Activated T-cell treated with anti-CD3 and anti-CD28 coated beads, Interleukin-2, amount 50 U/mL, for 48 hours (primary cell): ENCODE results near the gene LCN6.
A peak's percentile ranks its signal among the peaks of the same experiment; 100 is the strongest.
"Not testable (repeated sequence)": the region's sequence is repeated elsewhere in the genome, so short reads cannot be mapped to it uniquely, and the experiment has no call there.

ENCODE experiments used
- DNase-seq, 2 experiments: peaks; one replicate each; pipeline ENCODE4 v3.0.0-alpha.2; 2020

LCN6 gene

GRCh38 chr9:136722093-136722968 is 26.0 kb downstream of the LCN6 start:
- DNase-seq = peak in 1 of 2 experiments; percentile 60

DNA sequence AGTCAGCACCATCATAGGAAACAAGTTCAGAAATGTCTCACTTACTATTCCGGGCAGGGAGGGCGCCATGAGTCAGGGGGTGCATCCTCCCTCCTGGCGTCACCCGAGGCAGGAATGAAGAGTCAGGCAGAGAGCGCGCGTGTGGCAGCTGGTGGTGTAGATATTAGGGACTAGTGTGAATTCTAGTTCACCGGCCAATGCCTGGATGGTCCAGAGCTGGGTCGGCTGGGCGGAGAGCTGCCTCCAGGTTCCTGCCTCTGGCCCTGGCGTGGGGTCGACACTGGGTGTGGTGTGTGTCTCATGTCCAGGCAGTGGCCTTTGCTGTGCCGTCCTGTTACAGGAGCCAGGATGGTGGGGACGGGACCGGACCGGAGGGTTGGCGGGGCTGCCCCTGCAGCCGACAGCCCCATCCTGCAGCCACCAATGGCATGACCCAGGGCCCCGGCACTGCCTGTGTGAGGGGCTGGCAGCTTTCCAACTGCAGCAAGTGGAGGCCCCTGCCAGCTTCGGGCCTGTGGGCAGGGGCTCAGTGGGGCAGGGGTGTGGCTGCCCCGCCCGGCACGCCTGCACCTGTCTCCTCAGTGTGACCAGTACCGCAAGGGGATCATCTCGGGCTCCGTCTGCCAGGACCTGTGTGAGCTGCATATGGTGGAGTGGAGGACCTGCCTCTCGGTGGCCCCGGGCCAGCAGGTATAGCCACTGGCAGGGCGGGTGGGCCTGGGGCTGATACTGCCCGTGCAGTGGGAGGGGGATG is 26.8 kb downstream of the LCN6 start:
- DNase-seq = peak in 1 of 2 experiments; percentile 48

GRCh38 chr9:136720898-136721338 is 27.4 kb downstream of the LCN6 start:
- DNase-seq = no peak

DNA sequence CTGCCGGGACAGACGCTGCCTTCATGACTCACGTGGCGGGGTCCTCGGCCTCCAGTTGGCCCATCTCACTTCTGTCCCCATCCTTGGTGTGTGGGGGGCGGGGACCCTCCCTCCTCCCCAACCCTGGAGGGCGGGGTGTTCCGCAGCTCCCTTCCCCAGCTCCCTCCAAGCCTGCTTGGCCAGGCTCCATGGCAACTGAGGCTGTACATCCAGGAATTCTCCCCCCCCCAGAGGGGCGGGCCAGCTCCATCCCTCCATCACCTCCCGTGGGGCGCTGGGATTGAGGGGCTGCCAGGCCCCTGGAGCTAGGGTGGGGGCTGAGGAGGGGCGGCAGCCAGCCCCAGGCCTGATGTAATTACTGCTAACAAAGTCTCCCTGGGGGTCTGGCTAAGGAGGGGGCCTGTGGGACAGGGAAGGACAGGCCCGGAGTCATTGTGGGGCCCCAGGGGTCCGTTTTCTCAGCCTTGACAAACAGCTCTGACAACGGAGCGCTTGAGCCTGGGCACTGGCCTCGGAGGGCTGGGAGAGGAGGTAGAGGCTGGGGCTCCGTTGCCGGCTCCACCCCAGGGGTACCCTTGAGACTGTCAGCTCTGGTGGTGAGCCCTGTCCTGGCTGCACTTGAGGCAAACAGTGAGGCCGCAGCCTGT is 28.0 kb downstream of the LCN6 start:
- no peak for DNase-seq

DNA sequence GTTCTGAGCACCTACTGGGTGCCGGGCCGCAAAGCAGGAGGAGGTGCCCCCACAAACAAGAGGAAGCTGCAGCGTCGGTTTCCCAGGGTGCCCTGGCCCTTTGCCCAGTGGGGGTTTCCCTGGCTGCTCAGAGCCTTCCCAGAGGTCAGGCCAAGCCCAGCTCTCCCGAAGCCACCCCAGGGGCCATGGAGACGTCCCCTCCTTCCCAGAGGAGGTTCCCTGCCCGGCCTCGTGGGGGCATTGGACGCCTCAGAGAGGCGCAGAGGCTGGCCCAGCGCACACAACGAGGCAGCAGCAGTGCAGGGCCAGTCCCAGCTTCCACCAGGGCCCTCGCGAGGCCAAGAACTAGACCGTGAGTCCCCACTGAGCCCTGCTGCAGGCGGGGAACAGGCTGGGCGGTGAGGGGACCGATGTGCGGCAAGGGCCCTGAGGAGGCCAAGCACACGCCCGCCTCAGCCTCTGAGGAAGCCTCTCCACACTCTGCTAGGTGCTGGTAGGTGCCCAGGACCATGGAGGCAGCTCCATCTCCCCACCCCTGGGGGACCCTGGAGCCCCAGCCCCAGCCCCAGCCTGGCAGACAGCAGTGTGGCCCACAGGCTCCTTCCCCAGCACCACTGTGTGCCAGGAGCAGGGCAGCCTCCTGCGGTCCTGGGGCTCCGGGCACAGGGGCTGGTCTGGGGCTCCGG is 29.0 kb downstream of the LCN6 start:
- DNase-seq = no peak

DNA sequence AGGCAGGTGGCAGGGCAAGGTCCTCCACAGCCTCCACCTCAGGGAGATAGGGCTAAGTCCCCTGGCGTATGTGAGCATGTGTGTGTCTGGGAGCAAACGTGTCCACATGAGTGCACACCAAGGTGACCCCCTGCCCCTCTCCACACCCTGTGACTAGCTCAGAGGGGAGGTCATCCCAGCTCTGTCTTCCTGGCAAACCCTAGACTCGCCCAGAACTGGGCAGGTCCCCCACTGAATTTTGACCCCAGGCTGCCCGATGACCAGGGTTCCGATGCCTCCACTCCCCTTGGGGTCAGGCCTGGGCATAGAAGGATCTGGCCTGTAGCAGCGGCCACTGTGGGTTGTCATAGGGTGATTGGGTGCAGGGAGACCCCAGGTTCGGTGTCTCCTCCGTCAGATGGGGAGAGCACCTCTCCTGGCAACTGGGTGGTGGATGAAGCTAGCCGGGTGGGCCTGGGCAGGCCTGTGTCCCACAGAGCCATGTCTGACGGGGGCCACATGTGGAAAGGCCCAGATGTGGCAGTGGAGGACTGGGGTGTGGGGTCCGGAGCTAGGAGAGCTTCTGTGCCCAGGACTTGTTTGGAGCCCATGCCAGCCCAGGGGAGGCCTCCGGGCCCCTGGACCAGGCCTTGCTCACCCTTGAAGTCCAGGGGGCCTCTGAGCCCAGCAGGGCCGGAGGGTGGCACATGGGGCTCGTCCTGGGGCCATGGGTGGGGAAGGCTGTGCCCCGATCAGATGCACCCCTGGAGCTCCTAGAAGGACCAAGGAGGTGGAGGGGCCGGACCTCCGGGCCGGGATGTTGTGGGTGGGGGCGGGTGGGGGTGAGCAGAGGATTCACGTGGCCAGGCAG is 29.8 kb downstream of the LCN6 start:
- no peak for DNase-seq

DNA sequence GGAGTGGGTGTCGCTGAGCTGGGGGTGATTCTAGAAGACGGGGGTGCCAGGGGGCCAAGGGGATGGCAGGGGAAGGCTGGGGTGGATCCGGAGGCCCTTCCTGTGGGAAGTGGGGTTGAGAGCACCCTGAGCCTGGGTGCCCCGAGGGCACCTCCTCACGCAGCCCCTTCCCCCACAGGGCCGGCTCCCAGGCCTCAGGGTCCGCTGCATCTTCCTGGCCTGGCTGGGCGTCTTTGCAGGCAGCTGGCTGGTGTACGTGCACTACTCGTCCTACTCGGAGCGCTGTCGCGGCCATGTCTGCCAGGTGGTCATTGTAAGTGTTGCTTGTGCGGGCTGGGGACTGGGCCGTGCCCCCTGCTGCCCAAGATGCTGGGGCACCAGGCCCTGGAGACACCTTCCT is 30.9 kb downstream of the LCN6 start:
- DNase-seq = no peak

DNA sequence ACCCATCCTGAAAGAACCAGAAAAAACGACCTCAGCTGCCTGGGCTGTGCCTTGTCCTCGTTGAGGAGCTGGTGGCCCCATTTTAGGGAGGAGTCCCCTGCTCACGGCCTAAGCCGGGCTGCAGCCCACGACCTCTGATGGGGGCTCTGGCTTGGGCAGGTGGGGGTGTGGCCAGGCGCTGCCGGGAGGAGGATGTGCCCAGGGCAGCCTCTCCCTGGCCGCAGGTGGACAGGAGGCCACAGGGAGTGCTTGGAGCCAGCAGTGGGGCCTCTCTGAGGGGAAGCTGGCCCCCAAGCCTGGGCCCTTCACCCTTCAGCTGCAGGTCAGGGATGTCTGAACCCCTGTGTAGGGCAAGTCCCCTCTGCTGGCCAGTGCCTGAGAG is 33.4 kb downstream of the LCN6 start:
- no peak for DNase-seq

DNA sequence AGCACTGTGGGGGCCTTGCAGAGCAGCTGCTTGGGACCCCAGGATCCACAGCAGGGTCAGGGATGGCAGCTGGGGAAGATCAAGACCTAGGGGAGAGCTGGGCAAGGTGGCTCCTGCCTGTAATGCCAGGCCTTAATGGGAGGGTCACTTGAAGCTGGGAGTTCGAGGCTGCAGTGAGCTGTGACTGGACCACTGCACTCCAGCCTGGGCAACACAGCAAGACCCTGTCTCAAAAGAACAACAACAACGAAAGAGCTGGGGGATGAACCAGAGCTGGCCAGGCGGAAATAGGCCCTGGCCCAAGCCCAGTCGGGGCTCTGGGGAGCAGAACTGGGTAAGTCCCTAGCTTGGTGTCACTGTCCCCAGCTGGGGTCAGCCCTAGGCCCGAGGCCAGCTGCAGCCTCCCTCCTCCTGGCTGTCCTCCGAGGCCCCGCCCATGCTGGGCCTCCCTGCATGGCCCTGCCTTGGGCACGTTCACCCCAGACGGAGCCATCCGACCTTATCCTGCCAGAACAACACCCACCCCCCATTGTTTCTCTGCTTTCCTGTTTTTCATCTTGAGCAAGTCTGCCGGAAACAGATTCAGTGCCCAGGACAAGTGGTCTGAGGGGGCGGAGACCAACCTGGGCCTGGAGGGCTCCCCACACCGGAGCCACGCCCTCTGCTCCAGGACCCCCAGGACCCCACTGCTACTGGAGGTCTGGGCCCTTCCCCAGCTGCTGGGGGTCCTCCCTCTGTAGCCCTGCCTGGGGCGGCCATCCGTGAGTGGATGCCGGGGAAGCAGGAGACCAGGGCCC is 34.0 kb downstream of the LCN6 start:
- DNase-seq = no peak

- no peak for DNase-seq
These were observed 34.8 kb downstream of the LCN6 start for GRCh38 chr9:136713550-136713949.

DNA sequence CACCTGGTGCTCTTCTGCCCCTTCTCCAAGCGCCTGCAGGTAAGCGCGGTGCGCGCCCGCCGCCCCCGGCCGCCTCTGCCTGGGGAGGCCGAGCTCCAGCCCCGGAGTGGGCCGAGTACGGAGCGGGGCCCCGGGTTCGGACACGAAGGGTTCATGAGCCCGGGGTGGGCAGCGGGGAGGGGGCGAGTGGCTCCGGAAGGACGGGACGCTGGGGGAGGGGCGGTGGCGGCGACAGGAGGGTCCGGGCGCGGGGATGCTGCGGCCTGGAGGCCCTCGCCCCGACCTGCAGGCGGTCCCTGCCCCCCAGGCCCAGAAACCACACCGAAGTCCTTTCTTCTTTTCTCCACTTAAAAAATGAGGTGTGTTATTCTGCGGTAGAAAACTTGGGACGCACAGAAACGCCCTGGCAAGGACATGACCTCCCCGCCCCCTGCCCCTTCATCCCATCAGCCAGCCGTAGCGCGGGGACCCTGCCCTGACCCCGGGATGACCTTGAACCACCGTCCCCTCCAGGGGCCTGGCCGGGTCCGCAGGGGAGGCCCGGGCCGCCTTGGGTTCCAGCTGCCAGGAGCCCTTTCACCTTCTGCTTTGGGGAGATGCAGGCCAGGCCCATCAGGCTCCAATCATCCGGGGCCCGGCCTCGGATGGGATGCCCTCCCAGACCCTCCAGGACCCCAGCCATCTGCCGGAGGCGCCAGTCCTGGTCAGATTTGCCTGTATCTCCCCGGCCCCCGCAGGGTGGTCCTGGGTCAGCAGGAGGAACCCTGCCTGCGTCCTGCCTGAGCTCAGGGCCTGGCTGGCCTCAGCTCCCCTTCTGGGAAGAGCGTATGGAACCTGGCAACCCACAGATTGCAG is 35.4 kb downstream of the LCN6 start:
- DNase-seq = no peak

DNA sequence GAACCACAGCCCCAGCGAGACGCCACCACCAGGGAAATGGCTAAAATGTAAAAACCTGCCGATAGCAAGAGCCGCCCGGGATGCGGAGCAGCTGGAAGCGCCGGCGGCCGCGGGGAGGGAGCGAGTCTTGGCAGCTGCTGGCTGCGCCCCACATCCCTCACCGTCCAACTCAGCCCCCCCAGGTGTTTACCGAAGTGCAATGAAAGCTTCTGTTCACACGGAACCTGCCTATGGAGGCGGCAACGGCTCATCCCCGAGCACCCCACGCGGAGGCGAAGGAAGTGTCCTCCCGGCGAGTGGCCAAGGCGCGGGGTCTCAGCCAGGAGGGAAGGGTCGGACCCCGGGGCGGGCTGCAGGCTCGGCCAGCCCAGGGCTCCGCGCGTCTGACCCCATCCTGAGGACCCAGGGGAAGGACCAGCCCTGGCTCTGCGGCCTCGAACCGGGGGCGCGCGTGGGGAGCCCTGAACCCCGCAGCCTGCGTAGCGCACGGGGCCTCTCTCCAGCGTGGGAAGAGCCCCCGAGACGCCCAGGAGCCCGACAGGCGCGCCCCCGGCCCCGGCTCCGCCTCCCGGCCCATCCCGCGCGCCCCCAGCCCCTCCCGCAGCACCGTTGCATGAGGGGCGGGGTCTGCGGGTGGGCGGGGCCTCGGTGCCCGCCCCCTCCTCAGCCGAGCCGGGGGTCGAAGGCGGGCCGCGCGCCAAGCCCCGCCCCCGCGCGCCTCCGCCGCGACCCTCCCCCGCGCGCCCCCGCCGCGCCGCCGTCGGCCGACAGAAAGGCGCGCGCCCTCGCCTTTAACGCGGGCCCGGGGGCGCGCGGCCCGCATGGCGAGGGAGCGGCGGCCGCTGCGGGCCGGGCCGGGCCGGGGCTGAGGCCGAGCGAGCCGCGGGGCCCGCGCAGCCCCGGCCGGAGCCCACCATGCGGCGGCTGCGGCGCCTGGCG is 36.3 kb downstream of the LCN6 start, which contains the start of gene DIPK1B:
TSS of gene DIPK1B (plus strand) at position 822 of the 939 bp plus-strand sequence. CDS start at position 916, 94 bp downstream.
- no peak for DNase-seq

DNA sequence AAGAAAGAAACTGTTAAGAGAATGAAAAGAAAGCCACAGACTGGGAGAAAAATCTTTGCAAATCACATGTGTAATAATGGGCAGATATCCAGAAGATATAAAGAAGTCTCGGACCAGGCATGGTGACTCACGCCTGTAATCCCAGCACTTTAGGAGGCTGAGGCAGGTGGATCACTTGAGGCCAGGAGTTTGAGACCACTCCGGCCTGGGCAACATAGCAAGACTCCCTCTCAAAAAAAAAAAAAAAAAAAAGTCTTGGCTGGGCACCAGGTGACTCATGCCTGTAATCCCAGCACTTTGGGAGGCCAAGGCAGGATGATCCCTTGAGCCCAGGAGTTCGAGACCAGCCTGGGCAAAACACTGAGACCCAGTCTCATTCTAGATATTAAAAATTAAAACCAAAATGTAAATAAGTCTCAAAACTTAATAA is 37.1 kb downstream of the LCN6 start:
- DNase-seq = not testable (repeated sequence)

DNA sequence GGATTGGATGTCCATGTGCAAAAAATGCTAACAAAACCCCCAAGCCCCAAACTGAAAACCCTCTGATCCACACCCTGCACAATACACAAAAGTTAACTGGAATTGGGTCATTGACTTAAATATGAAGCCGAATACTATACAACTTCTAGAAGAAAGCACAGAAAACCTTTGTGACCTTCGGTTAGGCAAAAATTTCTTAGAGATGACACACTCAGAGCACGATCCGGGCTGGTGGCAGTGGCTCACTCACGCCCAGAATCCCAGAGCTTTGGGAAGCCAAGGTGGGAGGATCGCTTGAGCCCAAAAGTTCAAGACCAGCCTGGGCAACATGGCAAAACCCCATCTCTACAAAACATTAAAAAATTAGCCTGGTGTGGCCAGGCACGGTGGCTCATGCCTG is 37.8 kb downstream of the LCN6 start:
- DNase-seq = no peak

GRCh38 chr9:136709454-136710109 is 38.7 kb downstream of the LCN6 start:
- DNase-seq = no peak

DNA sequence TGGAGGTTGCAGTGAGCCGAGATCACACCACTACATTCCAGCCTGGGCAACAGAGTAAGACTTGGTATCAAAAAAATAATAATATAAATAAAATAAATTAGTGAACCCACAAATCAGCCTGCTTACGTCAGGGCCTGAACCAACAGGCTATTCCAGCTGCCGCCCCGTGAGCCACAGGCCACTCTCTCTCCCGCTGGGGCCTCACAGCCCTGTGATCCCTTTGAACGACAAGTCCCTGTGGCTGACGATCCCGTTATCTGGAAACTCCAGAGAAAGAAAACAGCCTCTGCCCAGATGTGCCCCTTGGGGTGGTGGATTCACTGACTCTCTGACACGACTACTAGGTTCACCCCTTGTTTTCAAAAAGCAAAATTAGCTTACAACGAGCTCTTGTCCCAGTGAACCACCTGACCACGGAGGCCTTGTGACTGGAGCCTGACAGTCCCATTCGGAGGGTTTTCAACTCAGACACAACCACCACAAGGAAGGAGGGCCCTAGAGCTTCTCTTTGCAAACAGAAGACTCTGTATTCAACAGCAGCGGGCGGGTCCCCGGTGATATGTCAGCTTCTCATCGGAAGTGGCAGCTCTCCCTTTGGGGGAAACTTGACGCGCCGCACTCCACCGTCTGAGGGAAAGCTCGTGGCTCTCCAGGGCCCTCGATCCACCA is 40.3 kb downstream of the LCN6 start:
- no peak for DNase-seq

DNA sequence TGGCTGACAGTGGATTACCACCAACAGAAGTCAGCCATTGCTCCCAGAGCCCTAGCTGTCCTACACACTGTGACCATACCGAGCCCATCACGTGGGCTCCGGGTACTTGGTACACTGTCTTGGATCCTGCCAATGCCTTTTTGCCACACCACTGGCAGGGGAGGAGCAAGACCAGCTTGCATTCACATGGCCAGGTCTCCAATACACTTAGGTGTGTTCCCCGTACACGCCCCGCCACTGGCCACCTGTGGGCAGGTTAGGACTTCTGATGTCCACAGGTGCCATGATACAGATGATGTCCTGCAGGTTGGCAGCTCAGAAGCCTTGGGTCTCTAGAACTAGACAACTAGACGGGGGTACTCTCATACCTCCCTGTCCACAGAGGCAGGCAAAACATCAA is 41.3 kb downstream of the LCN6 start:
- no peak for DNase-seq

- no peak for DNase-seq
These were observed 42.8 kb downstream of the LCN6 start for GRCh38 chr9:136705564-136705963.
